PC-9 (cell line): ENCODE measurements around the gene ANKRD11. TPM values are rescaled to one million over a fixed set of nuclear protein-coding genes. Genes with fewer than 3 reads are reported as not detected.
"Not testable (repeated sequence)": the region's sequence is repeated elsewhere in the genome, so short reads cannot be mapped to it uniquely, and the experiment has no call there.

ENCODE experiments used
- BruUV-seq: library from RNA; stranded (reverse); fragments of 400-500 nt; replicated peaks from 2 replicates; lab custom pipeline; 2021; lab: Mats Ljungman, UMichigan
- CTCF ChIA-PET: fragments of 300-600 bp; sonication (Branson Sonifier 250); formaldehyde crosslinking; loops from one replicate; lab custom pipeline; 2022; ENCODE audit warnings: antibody characterized with exemption; lab: Charles Lee
- POLR2A ChIA-PET: fragments of 300-600 bp; sonication (Branson Sonifier 250); formaldehyde crosslinking; loops from one replicate; lab custom pipeline; 2022; ENCODE audit warnings: antibody characterized with exemption; ENCODE audit not compliant: unreplicated experiment; lab: Charles Lee
- DNase-seq, 2 experiments: peaks; one replicate each; pipeline versions ENCODE4 v3.0.0 to v3.0.0-alpha.2; 2015 to 2022; ENCODE audit warnings: mixed read lengths in 1 of 2
- H2AFZ ChIP-seq: fragments of 200-600 bp; sonication (generic); 2 replicates; pipeline ENCODE4 v1.8.1; 2017; ENCODE audit warnings: antibody characterized with exemption
- H3F3A ChIP-seq: fragments of 200-600 bp; sonication (generic); 2 replicates; pipeline ENCODE4 v1.8.1; 2017; ENCODE audit warnings: antibody characterized with exemption, mild to moderate bottlenecking, low read depth; ENCODE audit not compliant: insufficient read depth
- H3K27ac ChIP-seq: fragments of 200-600 bp; sonication (generic); 2 replicates; pipeline ENCODE4 v1.6.1; 2016; ENCODE audit warnings: mixed run types
- H3K27me3 ChIP-seq: fragments of 200-600 bp; sonication (generic); 2 replicates; pipeline ENCODE4 v1.6.1; 2016; ENCODE audit warnings: low read depth, mixed run types; ENCODE audit not compliant: insufficient read depth
- H3K36me3 ChIP-seq: fragments of 200-600 bp; sonication (generic); 2 replicates; pipeline ENCODE4 v1.6.1; 2016; ENCODE audit warnings: low read depth, mixed run types
- H3K4me1 ChIP-seq: fragments of 200-600 bp; sonication (generic); replicated peaks from 2 replicates; pipeline ENCODE4 v1.6.1; 2016; ENCODE audit warnings: mixed run types; ENCODE audit not compliant: insufficient read depth
- H3K4me2 ChIP-seq: fragments of 200-600 bp; sonication (generic); 2 replicates; pipeline ENCODE4 v1.6.1; 2017; ENCODE audit warnings: mixed run types
- H3K4me3 ChIP-seq: fragments of 200-600 bp; sonication (generic); 2 replicates; pipeline ENCODE4 v1.6.1; 2016; ENCODE audit warnings: mixed run types
- H3K79me2 ChIP-seq: fragments of 200-600 bp; sonication (generic); 2 replicates; pipeline ENCODE4 v1.6.1; 2017; ENCODE audit warnings: low read depth, mixed run types
- H3K9me2 ChIP-seq: fragments of 200-600 bp; sonication (generic); 2 replicates; pipeline ENCODE4 v1.8.1; 2017; ENCODE audit warnings: mild to moderate bottlenecking; ENCODE audit not compliant: insufficient read depth
- H3K9me3 ChIP-seq: fragments of 200-600 bp; sonication (generic); 2 replicates; pipeline ENCODE4 v1.8.1; 2016; ENCODE audit warnings: low read depth; ENCODE audit not compliant: insufficient read depth
- H4K20me1 ChIP-seq: fragments of 200-600 bp; sonication (generic); 2 replicates; pipeline ENCODE4 v1.8.1; 2017; ENCODE audit not compliant: insufficient read depth
- CTCF ChIP-seq: fragments of 200-600 bp; sonication (generic); conservative IDR thresholded peaks from 2 replicates; pipeline ENCODE4 v1.6.1; 2017; ENCODE audit warnings: mixed run types, antibody characterized with exemption, mild to moderate bottlenecking, moderate library complexity
- EZH2 ChIP-seq: fragments of 200-600 bp; sonication (generic); IDR thresholded peaks from 2 replicates; pipeline ENCODE4 v1.8.0; 2017; ENCODE audit warnings: antibody characterized with exemption, low read depth
- intact Hi-C: fragments of 100-400 bp; cut with micrococcal nuclease; formaldehyde crosslinking; loops from one replicate; pipeline ENCODE4 v1.10.0; 2022; ENCODE audit not compliant: unreplicated experiment
- total RNA-seq: library from RNA; stranded (reverse); gene quantifications from 2 replicates; pipeline ENCODE4 v1.2.3, GENCODE V29; 2021

ANKRD11 gene
- total RNA-seq, 1 experiment from 2014 or later, result 220 TPM

- Histone ChIP-seq H3K9me2 (no peaks in the 10 kb centered on the region), H3K27ac (no peak overlapping the region), H2AFZ (no peak overlapping the region), H3K4me2 (no peak overlapping the region), H3K9me3 (0 out of 2 replicates have a peak, but pooled peaks cover 3% of the 10 kb centered on the region), H3K27me3 (no peaks in the 10 kb centered on the region), H4K20me1 (peaks cover 89% of the 10 kb centered on the region), H3K36me3 (0 out of 2 replicates have a peak, but pooled peaks cover 4% of the 10 kb centered on the region), H3F3A (peaks cover 59% of the 10 kb centered on the region; the same call in 1 of the 2 replicates), H3K79me2 (peaks cover 96% of the 10 kb centered on the region), H3K4me1 (no peaks in the 10 kb centered on the region), H3K4me3 (no peak overlapping the region)
- TF ChIP-seq CTCF (no peak), EZH2 (no peak)
- intact Hi-C loops, result no loop called here
- no TSS peak for BruUV-seq
- no peak for DNase-seq
- POLR2A ChIA-PET, result no interaction called here
- CTCF ChIA-PET, result no interaction called here
These were observed 55.9 kb downstream of the ANKRD11 start for GRCh38 chr16:89434490-89434889.

- H3K27me3 ChIP-seq, H3K27ac ChIP-seq, H3K4me2 ChIP-seq, H3K9me2 ChIP-seq, BruUV-seq, POLR2A ChIA-PET, intact Hi-C loops, H3K4me3 ChIP-seq, DNase-seq, H3K9me3 ChIP-seq, H3K36me3 ChIP-seq, H3K4me1 ChIP-seq, CTCF ChIA-PET, H2AFZ ChIP-seq: not testable (repeated sequence)
- Histone ChIP-seq H3K79me2 (peaks cover 91% of the 10 kb centered on the region), H4K20me1 (peaks cover 83% of the 10 kb centered on the region), H3F3A (peaks cover 52% of the 10 kb centered on the region; the same call in 1 of the 2 replicates)
These were observed 56.9 kb downstream of the ANKRD11 start for GRCh38 chr16:89433363-89433984.

GRCh38 chr16:89431630-89432029 lies 58.7 kb downstream of the ANKRD11 start:
- H3K79me2 ChIP-seq, result peaks cover 91% of the 10 kb centered on the region
- CTCF ChIA-PET, result no interaction called here

More at GRCh38 chr16:89431630-89432029, 58.7 kb downstream of the ANKRD11 start:
- H2AFZ ChIP-seq, result no peak overlapping the region
- peaks cover 83% of the 10 kb centered on the region for H4K20me1 ChIP-seq
- no peak overlapping the region for H3K27ac ChIP-seq
- H3K4me1 ChIP-seq, result no peaks in the 10 kb centered on the region
- POLR2A ChIA-PET, result no interaction called here
- no peak overlapping the region for H3K4me2 ChIP-seq
- no peak for DNase-seq
- no peaks in the 10 kb centered on the region for H3K27me3 ChIP-seq
- H3K36me3 ChIP-seq, result 0 out of 2 replicates have a peak, but pooled peaks cover 4% of the 10 kb centered on the region
- no peak overlapping the region for H3K4me3 ChIP-seq
- no TSS peak for BruUV-seq
- intact Hi-C loops, result no loop called here
- 0 out of 2 replicates have a peak, but pooled peaks cover 3% of the 10 kb centered on the region for H3K9me3 ChIP-seq
- TF ChIP-seq EZH2, result no peak
- TF ChIP-seq CTCF, result no peak
- no peaks in the 10 kb centered on the region for H3K9me2 ChIP-seq
- peaks cover 52% of the 10 kb centered on the region; the same call in 1 of the 2 replicates for H3F3A ChIP-seq
